Central memory CD8-positive, alpha-beta T cell (primary cell): ENCODE measurements around the gene LILRB4.
A peak's percentile ranks its signal among the peaks of the same experiment; 100 is the strongest.
"Not testable (repeated sequence)": the region's sequence is repeated elsewhere in the genome, so short reads cannot be mapped to it uniquely, and the experiment has no call there.

ENCODE experiments used
- ATAC-seq: fragments of 150-1000 bp; cut with Tn5 transposase; replicated peaks from 2 replicates; pipeline ENCODE4 v1.10.0; 2022; ENCODE audit warnings: mild to moderate bottlenecking, moderate FRiP score, moderate number of reproducible peaks; ENCODE audit not compliant: poor library complexity, severe bottlenecking; ENCODE audit errors: extremely low read depth
- DNase-seq, 2 donors: peaks; one replicate each; pipeline ENCODE4 v3.0.0; 2021; ENCODE audit warnings: low spot score in 2 of 2
- H3K27ac Mint-ChIP-seq: one replicate; pipeline ENCODE4 v1.8.0; 2022; ENCODE audit warnings: low read depth, mild to moderate bottlenecking, moderate library complexity, mixed read lengths
- H3K27me3 Mint-ChIP-seq: one replicate; pipeline ENCODE4 v1.8.0; 2022; ENCODE audit warnings: mixed read lengths
- H3K36me3 Mint-ChIP-seq: one replicate; pipeline ENCODE4 v1.8.0; 2022; ENCODE audit warnings: mild to moderate bottlenecking, moderate library complexity, mixed read lengths; ENCODE audit not compliant: insufficient read depth
- H3K4me1 Mint-ChIP-seq: one replicate; pipeline ENCODE4 v1.8.0; 2022; ENCODE audit warnings: mixed read lengths
- H3K4me3 Mint-ChIP-seq: one replicate; pipeline ENCODE4 v1.8.0; 2022; ENCODE audit warnings: mild to moderate bottlenecking, moderate library complexity, mixed read lengths
- H3K9me3 Mint-ChIP-seq: one replicate; pipeline ENCODE4 v1.8.0; 2022; ENCODE audit warnings: mixed read lengths

LILRB4 gene

DNA sequence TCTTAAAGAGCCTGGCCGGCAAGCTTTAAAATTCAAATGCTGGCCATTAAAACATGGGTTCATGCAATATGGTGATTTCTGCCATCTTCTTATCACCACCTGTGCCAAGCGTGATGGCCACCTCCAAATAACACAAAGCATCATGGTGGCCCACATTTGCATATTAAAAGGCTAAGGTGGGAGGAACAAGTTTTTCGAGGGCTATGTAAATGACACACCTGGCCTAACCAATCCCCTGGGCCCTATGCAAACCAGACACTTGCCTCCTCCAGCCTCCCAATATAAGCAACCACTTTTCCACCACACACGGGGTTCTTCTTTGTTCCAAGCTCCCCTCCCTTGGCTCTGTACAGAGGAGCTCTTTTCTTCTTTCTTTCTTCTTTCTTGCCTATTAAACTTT, 14.4 kb downstream of the LILRB4 start:
- H3K4me3 Mint-ChIP-seq: no peak overlapping the region
- peaks cover 40% of the 10 kb centered on the region for H3K27me3 Mint-ChIP-seq
- H3K36me3 Mint-ChIP-seq: peaks cover 2% of the 10 kb centered on the region
- ATAC-seq (no peak), DNase-seq (no peak)
- H3K4me1 Mint-ChIP-seq: no peaks in the 10 kb centered on the region
- no peak overlapping the region for H3K27ac Mint-ChIP-seq
- H3K9me3 Mint-ChIP-seq: no peaks in the 10 kb centered on the region

- not testable (repeated sequence) for H3K9me3 Mint-ChIP-seq, ATAC-seq, H3K4me3 Mint-ChIP-seq, H3K4me1 Mint-ChIP-seq, H3K27ac Mint-ChIP-seq, DNase-seq, H3K36me3 Mint-ChIP-seq
- peaks cover 73% of the 10 kb centered on the region for H3K27me3 Mint-ChIP-seq
Measured at GRCh38 chr19:54681596-54681995, 18.8 kb downstream of the LILRB4 start.

DNA sequence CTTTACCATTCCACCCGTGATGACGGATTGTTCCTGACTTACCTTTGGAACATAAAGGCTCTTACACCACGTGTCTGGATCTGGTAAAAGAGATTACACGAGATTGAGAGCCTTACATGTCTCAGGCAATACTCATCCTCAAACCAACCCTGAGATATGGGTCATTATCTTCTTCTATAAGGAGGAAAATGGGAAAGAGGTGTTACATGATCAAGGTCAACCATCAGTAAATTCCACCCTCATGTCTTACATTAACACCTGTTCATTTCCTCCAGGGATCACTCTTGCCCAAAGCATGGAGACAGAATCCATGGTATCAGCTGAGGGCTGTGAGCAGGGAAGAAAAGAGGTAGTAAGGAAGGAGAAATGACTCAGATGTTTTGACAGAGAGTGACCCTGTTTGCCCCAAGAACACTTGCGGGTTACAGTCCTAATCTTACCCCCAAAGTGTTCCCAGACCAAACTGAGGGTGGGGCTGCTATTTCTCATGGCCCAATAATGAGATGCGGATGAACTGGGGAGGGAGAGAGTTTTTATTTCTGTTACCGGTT, 19.6 kb downstream of the LILRB4 start:
- DNase-seq (no peak), ATAC-seq (no peak)
- Mint-ChIP-seq H3K9me3 (no peaks in the 10 kb centered on the region), H3K27ac (no peak overlapping the region), H3K4me1 (no peaks in the 10 kb centered on the region), H3K36me3 (no peaks in the 10 kb centered on the region), H3K4me3 (no peak overlapping the region), H3K27me3 (peaks cover 73% of the 10 kb centered on the region)

DNA sequence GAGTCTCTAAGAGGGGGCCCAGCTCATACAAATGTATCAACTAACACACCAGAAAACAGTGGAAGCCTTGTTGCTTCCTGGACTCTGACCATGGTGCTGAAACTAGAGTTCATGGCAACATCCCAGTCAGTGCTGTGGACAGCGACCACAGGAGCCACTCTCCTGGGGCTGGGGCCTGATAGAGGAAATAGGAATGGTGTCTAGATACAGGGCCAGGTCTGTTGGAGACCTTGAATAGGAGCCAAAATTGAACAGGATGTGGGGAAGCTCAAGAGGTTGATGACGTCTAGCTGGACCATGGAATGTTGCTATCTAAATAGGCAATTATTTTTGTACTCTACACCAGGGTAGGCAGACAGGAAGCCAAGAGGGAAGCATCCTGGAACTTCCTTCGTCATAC, 21.7 kb downstream of the LILRB4 start:
- DNase-seq (no peak), ATAC-seq (no peak)
- Mint-ChIP-seq H3K27ac (no peak overlapping the region), H3K4me1 (no peaks in the 10 kb centered on the region), H3K27me3 (peaks cover 77% of the 10 kb centered on the region), H3K9me3 (no peaks in the 10 kb centered on the region), H3K36me3 (no peaks in the 10 kb centered on the region), H3K4me3 (no peak overlapping the region)

GRCh38 chr19:54691582-54692297, 29.0 kb downstream of the LILRB4 start:
- no peak for ATAC-seq
- Mint-ChIP-seq H3K27ac (no peak overlapping the region), H3K4me3 (no peak overlapping the region), H3K27me3 (peaks cover 78% of the 10 kb centered on the region), H3K9me3 (peaks cover 9% of the 10 kb centered on the region), H3K36me3 (no peaks in the 10 kb centered on the region), H3K4me1 (peaks cover 11% of the 10 kb centered on the region)
- no peak for DNase-seq

- no peak for DNase-seq
- Mint-ChIP-seq H3K36me3 (no peaks in the 10 kb centered on the region), H3K4me3 (no peak overlapping the region), H3K4me1 (peaks cover 11% of the 10 kb centered on the region), H3K27me3 (peaks cover 74% of the 10 kb centered on the region), H3K9me3 (peaks cover 9% of the 10 kb centered on the region), H3K27ac (no peak overlapping the region)
- ATAC-seq: no peak
Measured at GRCh38 chr19:54692298-54692615, 29.5 kb downstream of the LILRB4 start.

DNA sequence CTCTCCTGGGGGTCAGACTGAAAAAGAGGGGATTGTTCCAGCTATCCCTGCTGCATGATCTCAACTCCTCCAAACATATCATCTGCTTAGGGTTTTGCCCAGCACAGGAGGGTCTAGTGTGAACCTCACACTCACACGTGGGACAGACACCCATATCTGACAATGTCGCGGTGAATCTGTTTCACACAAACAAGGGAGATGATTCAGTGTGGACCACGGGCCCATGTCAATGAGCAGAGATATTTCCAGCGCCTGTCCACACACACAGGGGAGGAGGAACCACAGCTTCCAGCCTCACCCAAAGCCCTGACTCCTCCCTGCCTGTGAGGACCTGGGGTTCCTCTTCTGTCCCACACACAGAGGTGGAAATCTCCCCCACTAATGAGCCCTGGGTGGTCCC, 31.9 kb downstream of the LILRB4 start:
- peaks cover 9% of the 10 kb centered on the region for H3K9me3 Mint-ChIP-seq
- DNase-seq (no peak), ATAC-seq (no peak)
- no peak overlapping the region for H3K27ac Mint-ChIP-seq
- H3K27me3 Mint-ChIP-seq: peaks cover 70% of the 10 kb centered on the region
- peaks cover 11% of the 10 kb centered on the region for H3K4me1 Mint-ChIP-seq
- no peaks in the 10 kb centered on the region for H3K36me3 Mint-ChIP-seq
- H3K4me3 Mint-ChIP-seq: no peak overlapping the region

- H3K4me3 Mint-ChIP-seq: peak overlapping the region; percentile 8
- peaks cover 9% of the 10 kb centered on the region for H3K9me3 Mint-ChIP-seq
- H3K4me1 Mint-ChIP-seq: peaks cover 11% of the 10 kb centered on the region
- DNase-seq (no peak), ATAC-seq (no peak)
- peaks cover 80% of the 10 kb centered on the region for H3K27me3 Mint-ChIP-seq
- no peak overlapping the region for H3K27ac Mint-ChIP-seq
- no peaks in the 10 kb centered on the region for H3K36me3 Mint-ChIP-seq
Measured at GRCh38 chr19:54696117-54696548, 33.3 kb downstream of the LILRB4 start.

- Mint-ChIP-seq H3K36me3 (no peaks in the 10 kb centered on the region), H3K27me3 (peaks cover 80% of the 10 kb centered on the region), H3K4me1 (peaks cover 5% of the 10 kb centered on the region), H3K4me3 (no peak overlapping the region), H3K9me3 (peaks cover 9% of the 10 kb centered on the region), H3K27ac (no peak overlapping the region)
- DNase-seq: no peak
- ATAC-seq: no peak
Measured at GRCh38 chr19:54696766-54697165, 34.0 kb downstream of the LILRB4 start.

DNA sequence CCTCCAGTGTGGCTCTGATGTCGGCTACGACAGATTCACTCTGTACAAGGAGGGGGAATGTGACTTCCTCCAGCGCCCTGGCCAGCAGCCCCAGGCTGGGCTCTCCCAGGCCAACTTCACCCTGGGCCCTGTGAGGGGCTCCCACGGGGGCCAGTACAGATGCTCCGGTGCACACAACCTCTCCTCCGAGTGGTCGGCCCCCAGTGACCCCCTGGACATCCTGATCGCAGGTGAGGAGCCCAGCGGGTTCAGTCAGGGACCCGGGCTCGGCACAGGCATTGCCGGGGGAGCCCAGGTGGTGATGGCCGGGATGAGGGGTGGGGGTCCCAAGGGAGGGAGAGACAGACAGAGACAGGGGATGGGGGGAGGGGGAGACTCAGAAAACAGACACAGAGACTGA, 34.9 kb downstream of the LILRB4 start:
- not testable (repeated sequence) for H3K4me1 Mint-ChIP-seq, DNase-seq, H3K36me3 Mint-ChIP-seq, H3K27ac Mint-ChIP-seq, ATAC-seq, H3K4me3 Mint-ChIP-seq, H3K9me3 Mint-ChIP-seq
- peaks cover 73% of the 10 kb centered on the region for H3K27me3 Mint-ChIP-seq

DNA sequence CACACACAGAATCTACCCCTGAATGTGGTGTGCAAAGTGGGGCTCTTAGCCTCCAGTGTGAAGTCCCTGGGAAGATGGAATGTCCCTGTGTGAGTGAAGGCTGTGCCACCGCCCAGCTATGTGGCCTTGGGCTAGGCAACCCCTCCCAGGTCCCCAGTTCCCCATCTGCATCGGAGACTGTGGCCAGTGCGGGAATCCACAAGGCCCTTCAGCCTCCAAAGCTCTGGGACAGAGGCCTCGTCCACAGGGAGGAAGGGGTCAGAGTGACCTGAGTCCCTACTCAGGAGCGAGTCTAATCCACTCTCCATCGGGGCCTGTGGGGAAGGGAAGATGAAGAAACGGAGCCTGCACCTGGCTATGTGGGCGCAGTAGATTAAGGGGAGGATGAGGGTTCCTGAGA, 42.1 kb downstream of the LILRB4 start:
- H3K4me3 Mint-ChIP-seq: no peak overlapping the region
- ATAC-seq (no peak), DNase-seq (no peak)
- H3K4me1 Mint-ChIP-seq: peaks cover 20% of the 10 kb centered on the region
- H3K36me3 Mint-ChIP-seq: no peaks in the 10 kb centered on the region
- H3K9me3 Mint-ChIP-seq: no peaks in the 10 kb centered on the region
- H3K27ac Mint-ChIP-seq: no peak overlapping the region
- peaks cover 21% of the 10 kb centered on the region for H3K27me3 Mint-ChIP-seq

GRCh38 chr19:54707962-54708361, 45.2 kb downstream of the LILRB4 start:
- peak overlapping the region; percentile 36 for H3K4me3 Mint-ChIP-seq
- H3K9me3 Mint-ChIP-seq: no peaks in the 10 kb centered on the region
- peaks cover 5% of the 10 kb centered on the region for H3K27me3 Mint-ChIP-seq
- peaks cover 27% of the 10 kb centered on the region for H3K4me1 Mint-ChIP-seq
- DNase-seq: no peak
- no peaks in the 10 kb centered on the region for H3K36me3 Mint-ChIP-seq
- ATAC-seq: peak; percentile 49
- H3K27ac Mint-ChIP-seq: no peak overlapping the region

DNA sequence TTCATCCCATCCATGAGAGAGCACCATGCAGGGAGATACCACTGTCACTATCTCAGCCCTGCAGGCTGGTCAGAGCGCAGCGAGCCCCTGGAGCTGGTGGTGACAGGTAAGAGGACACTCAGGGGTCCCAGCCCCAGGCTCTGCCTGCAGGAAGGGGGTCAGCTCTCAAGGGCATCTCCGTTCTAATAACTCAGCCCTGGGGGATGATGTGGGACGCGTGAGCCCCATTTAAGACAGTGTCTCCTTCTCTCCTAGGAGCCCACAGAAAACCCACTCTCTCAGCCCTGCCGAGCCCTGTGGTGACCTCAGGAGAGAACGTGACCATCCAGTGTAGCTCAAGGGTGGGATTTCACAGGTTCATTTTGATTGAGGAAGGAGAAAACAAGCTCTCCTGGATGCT, 46.0 kb downstream of the LILRB4 start:
- peaks cover 27% of the 10 kb centered on the region for H3K4me1 Mint-ChIP-seq
- DNase-seq: no peak
- peaks cover 13% of the 10 kb centered on the region for H3K27me3 Mint-ChIP-seq
- no peak overlapping the region for H3K4me3 Mint-ChIP-seq
- no peaks in the 10 kb centered on the region for H3K36me3 Mint-ChIP-seq
- no peak overlapping the region for H3K27ac Mint-ChIP-seq
- no peak for ATAC-seq
- no peaks in the 10 kb centered on the region for H3K9me3 Mint-ChIP-seq
